GM12891 (cell line): Measurements from ENCODE around the gene FBXO27.

ENCODE experiments used
- DNase-seq: peaks from one replicate; pipeline ENCODE4 v3.0.0; 2011; ENCODE audit warnings: low spot score; ENCODE audit not compliant: insufficient read length
- FAIRE-seq: peaks from 2 replicates; lab custom pipeline; 2011; peaks lifted over from hg19 to GRCh38; lab: Jason Lieb, UNC
- PAX5 ChIP-seq: IDR thresholded peaks from 2 replicates; pipeline ENCODE4 v1.6.1; 2011; ENCODE audit warnings: low read length, moderate library complexity, mild to moderate bottlenecking; ENCODE audit not compliant: insufficient read depth, severe bottlenecking
- POLR2A ChIP-seq: IDR thresholded peaks from 2 replicates; pipeline ENCODE4 v1.6.1; 2011; ENCODE audit warnings: low read depth, low read length, control low read depth
- POLR2AphosphoS5 ChIP-seq: IDR thresholded peaks from 2 replicates; pipeline ENCODE4 v1.6.1; 2011; ENCODE audit warnings: low read depth, low read length, control low read depth
- POU2F2 ChIP-seq: IDR thresholded peaks from 2 replicates; pipeline ENCODE4 v1.6.1; 2011; ENCODE audit warnings: low read depth, mild to moderate bottlenecking, control low read depth, low read length, moderate library complexity
- SPI1 ChIP-seq: IDR thresholded peaks from 2 replicates; pipeline ENCODE4 v1.6.1; 2011; ENCODE audit warnings: low read depth, low read length, control low read depth
- TAF1 ChIP-seq: IDR thresholded peaks from 2 replicates; pipeline ENCODE4 v1.6.1; 2011; ENCODE audit warnings: low read depth, low read length, control low read depth

Gene FBXO27

GRCh38 chr19:38977445-38978325, 54.7 kb downstream of the FBXO27 start:
- FAIRE-seq (peak; percentile 90), DNase-seq (peak; percentile 58)
- TF ChIP-seq SPI1 = no peak
- TF ChIP-seq POLR2A = no peak
- no peak for TF ChIP-seq POLR2AphosphoS5
- no peak for TF ChIP-seq POU2F2
- no peak for TF ChIP-seq PAX5
- TF ChIP-seq TAF1 = no peak

DNA sequence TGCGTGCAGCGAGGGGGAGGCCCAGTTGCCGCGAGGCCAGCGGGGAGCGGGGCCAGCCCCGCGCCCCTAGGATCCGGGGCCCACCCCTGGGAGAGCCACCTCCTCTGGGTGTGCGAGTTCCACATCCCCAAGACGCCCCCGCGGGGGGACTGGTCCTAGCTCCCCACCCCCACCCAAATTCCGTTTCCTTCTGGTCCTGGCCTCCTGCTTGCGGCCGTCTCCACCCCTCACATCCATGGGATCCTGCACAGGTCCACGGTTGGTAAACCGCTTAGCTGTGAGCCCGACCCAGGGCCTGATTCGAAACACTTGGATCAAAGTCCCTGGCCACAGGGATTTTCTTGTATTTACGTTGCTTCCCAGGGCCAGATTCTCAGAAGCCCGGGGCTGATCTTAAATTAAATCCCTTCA, 56.5 kb downstream of the FBXO27 start:
- DNase-seq (no peak), FAIRE-seq (no peak)
- TF ChIP-seq POLR2AphosphoS5 (no peak), PAX5 (no peak), TAF1 (no peak), SPI1 (no peak), POLR2A (no peak), POU2F2 (no peak)

DNA sequence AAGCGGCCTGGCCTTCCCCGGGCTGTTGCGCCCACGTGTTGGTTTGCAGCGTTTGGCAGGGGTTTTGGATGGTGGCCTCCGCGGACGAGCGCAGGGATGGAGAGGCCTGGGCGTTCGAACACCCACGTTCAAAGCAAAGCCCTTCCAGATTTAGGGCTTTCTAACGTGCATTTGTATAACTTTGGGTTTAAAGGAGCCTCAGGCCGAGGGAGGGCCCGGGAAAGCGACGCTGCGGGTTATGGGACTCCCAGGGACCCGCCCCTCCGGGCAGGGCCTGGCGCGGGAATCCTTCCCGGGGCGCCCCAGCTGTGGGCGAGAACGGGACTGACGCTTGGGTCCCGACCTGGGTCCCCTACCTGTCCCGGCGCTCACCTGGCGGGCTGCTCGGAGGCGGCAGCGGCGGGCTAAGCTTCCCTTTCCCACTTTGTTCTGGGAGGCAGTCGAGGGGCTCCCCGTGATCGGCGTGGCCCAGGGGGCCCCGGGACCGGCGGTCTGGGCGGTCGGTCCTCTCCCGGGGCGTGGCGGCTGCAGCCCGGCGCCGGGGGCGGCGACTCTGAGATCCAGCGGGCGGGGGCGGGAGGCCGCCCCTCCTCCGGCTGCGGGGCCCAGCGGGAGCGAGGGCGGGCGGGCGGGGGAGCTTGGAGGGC, 57.0 kb downstream of the FBXO27 start, which contains the start of gene FBXO17:
TSS of gene FBXO17 (minus strand) at position 529 of the 647 bp plus-strand sequence. CDS start 25,423 bp downstream, outside the sequence.
- FAIRE-seq (no peak), DNase-seq (no peak)
- TF ChIP-seq POLR2AphosphoS5 (no peak), SPI1 (no peak), POU2F2 (no peak), TAF1 (no peak), POLR2A (no peak), PAX5 (no peak)

DNA sequence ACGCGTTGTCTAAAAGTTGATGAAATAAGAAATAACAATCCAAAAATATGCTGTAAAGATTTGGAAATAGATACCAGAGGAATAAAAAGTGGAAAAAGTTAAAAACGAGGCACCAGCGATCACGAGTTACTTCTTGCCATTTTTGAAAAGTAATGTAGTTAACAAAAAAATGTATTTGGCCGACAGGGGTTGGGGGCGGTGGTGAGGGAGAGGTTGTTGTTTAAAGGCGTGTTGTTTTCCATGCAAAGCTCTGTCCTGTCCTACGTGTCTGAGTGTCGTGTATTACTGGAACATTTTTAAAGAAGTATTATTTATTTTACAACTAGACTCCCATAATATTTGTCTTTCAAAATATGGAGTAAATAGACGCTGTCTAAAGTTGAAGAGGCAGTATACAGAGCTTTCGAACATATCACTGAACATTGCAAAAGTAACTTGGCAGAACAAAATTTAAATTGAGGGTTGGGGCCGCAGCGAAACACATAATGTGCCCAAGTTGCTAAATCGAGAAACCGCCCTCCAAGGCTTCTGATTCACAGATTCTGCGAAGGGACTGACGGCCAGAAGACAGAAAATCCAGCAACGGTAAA, 57.6 kb downstream of the FBXO27 start:
- DNase-seq (no peak), FAIRE-seq (no peak)
- TF ChIP-seq POLR2AphosphoS5 (no peak), TAF1 (no peak), SPI1 (no peak), POLR2A (no peak), PAX5 (no peak), POU2F2 (no peak)
